Loucy (cell line): ENCODE measurements around the gene RNF13.

Experiments
- EZH2phosphoT487 ChIP-seq: fragments of 200-600 bp; IDR thresholded peaks from 2 replicates; pipeline ENCODE4 v1.6.1; 2018; ENCODE audit warnings: antibody characterized with exemption, mild to moderate bottlenecking, moderate library complexity, borderline replicate concordance
- TF ChIP-seq, protein P1 (sequence below): fragments of 200-600 bp; sonication (generic); conservative IDR thresholded peaks from 2 replicates; pipeline ENCODE4 v1.5.1; 2014; ENCODE audit warnings: mild to moderate bottlenecking, antibody characterized with exemption, low read length

DNA sequence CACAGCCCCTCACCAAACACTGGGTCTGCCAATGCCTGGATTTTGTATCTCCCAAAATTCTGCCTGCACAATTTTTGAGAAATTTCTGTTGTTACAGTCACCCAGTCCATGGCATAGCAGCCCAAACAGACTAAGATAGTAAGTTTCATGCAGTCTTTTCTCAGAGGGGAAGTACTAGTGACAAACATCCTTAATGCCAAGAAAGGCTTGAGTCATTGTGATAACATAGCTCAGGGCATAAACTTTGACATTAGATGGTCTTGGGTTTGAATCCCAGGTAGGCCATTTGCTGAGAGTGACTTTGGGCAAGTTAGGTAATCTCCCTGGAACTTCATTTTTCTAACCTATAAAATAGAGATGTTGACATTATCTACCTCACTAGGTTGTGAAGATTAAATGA is 193.8 kb downstream of the RNF13 start:
- TF ChIP-seq, protein P1, sequence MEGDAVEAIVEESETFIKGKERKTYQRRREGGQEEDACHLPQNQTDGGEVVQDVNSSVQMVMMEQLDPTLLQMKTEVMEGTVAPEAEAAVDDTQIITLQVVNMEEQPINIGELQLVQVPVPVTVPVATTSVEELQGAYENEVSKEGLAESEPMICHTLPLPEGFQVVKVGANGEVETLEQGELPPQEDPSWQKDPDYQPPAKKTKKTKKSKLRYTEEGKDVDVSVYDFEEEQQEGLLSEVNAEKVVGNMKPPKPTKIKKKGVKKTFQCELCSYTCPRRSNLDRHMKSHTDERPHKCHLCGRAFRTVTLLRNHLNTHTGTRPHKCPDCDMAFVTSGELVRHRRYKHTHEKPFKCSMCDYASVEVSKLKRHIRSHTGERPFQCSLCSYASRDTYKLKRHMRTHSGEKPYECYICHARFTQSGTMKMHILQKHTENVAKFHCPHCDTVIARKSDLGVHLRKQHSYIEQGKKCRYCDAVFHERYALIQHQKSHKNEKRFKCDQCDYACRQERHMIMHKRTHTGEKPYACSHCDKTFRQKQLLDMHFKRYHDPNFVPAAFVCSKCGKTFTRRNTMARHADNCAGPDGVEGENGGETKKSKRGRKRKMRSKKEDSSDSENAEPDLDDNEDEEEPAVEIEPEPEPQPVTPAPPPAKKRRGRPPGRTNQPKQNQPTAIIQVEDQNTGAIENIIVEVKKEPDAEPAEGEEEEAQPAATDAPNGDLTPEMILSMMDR: no peak
- TF ChIP-seq EZH2phosphoT487: no peak
